WTC11 (cell line): ENCODE measurements around the gene IDUA. TPM values are rescaled to one million over a fixed set of nuclear protein-coding genes. Genes with fewer than 3 reads are reported as not detected.

Source experiments
- ATAC-seq: fragments of 200-7000 bp; cut with Tn5 transposase; 2 replicates; pipeline ENCODE4 v1.10.0; 2021; ENCODE audit warnings: mild to moderate bottlenecking, moderate library complexity
- CTCF ChIA-PET: fragments of 300-600 bp; sonication (Branson Sonifier 250); formaldehyde crosslinking; loops from one replicate; lab custom pipeline; 2021; ENCODE audit warnings: antibody characterized with exemption; lab: Charles Lee
- POLR2A ChIA-PET: fragments of 350-600 bp; sonication (Branson Sonifier 250); formaldehyde crosslinking; loops from one replicate; lab custom pipeline; 2021; ENCODE audit warnings: antibody characterized with exemption; lab: Charles Lee
- DNase-seq: peaks from one replicate; pipeline ENCODE4 v3.0.0; 2021; ENCODE audit warnings: low spot score
- H3K27ac Mint-ChIP-seq: 2 replicates; pipeline ENCODE4 v1.8.0; 2021; ENCODE audit warnings: mixed read lengths
- H3K27me3 Mint-ChIP-seq: 2 replicates; pipeline ENCODE4 v1.8.0; 2021; ENCODE audit warnings: low read depth, mild to moderate bottlenecking, moderate library complexity, mixed read lengths
- H3K36me3 Mint-ChIP-seq: 2 replicates; pipeline ENCODE4 v1.8.0; 2021; ENCODE audit warnings: mixed read lengths
- H3K4me1 Mint-ChIP-seq: 2 replicates; pipeline ENCODE4 v1.8.0; 2022; ENCODE audit warnings: mixed read lengths
- H3K4me3 Mint-ChIP-seq: 2 replicates; pipeline ENCODE4 v1.8.0; 2021; ENCODE audit warnings: mild to moderate bottlenecking, moderate library complexity, mixed read lengths
- H3K9me3 Mint-ChIP-seq: 2 replicates; pipeline ENCODE4 v1.8.0; 2021; ENCODE audit warnings: mixed read lengths
- CBFB ChIP-seq: sonication (generic); formaldehyde crosslinking; IDR thresholded peaks from 2 replicates; pipeline ENCODE4 v1.8.1; 2022; ENCODE audit warnings: mild to moderate bottlenecking, low read depth, missing genetic modification reagents
- CREM ChIP-seq: sonication (generic); formaldehyde crosslinking; IDR thresholded peaks from 2 replicates; pipeline ENCODE4 v1.8.1; 2022; ENCODE audit warnings: mild to moderate bottlenecking, missing genetic modification reagents, moderate library complexity
- FOXP1 ChIP-seq: sonication (generic); formaldehyde crosslinking; IDR thresholded peaks from 2 replicates; pipeline ENCODE4 v1.8.0; 2022; ENCODE audit warnings: missing genetic modification reagents, mild to moderate bottlenecking, moderate library complexity, borderline replicate concordance
- JUN ChIP-seq: sonication (generic); formaldehyde crosslinking; IDR thresholded peaks from 2 replicates; pipeline ENCODE4 v1.8.0; 2023; ENCODE audit warnings: mild to moderate bottlenecking, missing genetic modification reagents
- NFYB ChIP-seq: sonication (generic); formaldehyde crosslinking; conservative IDR thresholded peaks from 2 replicates; pipeline ENCODE4 v1.8.0; 2022; ENCODE audit warnings: low read depth, missing genetic modification reagents
- NR2C2 ChIP-seq: sonication (generic); formaldehyde crosslinking; IDR thresholded peaks from 2 replicates; pipeline ENCODE4 v1.8.0; 2022; ENCODE audit warnings: mild to moderate bottlenecking, missing genetic modification reagents
- TEAD4 ChIP-seq: sonication (generic); formaldehyde crosslinking; IDR thresholded peaks from 2 replicates; pipeline ENCODE4 v1.8.0; 2022; ENCODE audit warnings: mild to moderate bottlenecking, missing genetic modification reagents
- total RNA-seq: library from RNA; stranded (reverse); gene quantifications from 3 replicates; pipeline ENCODE4 v1.2.3, GENCODE V29; 2021
- TF ChIP-seq, protein P1 (sequence below): sonication (generic); formaldehyde crosslinking; IDR thresholded peaks from 2 replicates; pipeline ENCODE4 v1.8.0; 2023; ENCODE audit warnings: mild to moderate bottlenecking, missing genetic modification reagents
- TF ChIP-seq, protein P2 (sequence below): sonication (generic); formaldehyde crosslinking; IDR thresholded peaks from 2 replicates; pipeline ENCODE4 v1.8.1; 2023; ENCODE audit warnings: mild to moderate bottlenecking, moderate library complexity, missing genetic modification reagents
- TF ChIP-seq, protein P3 (sequence below): sonication (generic); formaldehyde crosslinking; IDR thresholded peaks from 2 replicates; pipeline ENCODE4 v1.8.1; 2023; ENCODE audit warnings: mild to moderate bottlenecking, missing genetic modification reagents, moderate library complexity
- TF ChIP-seq, protein P4 (sequence below): sonication (generic); formaldehyde crosslinking; IDR thresholded peaks from 2 replicates; pipeline ENCODE4 v1.8.1; 2022; ENCODE audit warnings: mild to moderate bottlenecking, missing genetic modification reagents, moderate library complexity, borderline replicate concordance
- TF ChIP-seq, protein P5 (sequence below): sonication (generic); formaldehyde crosslinking; IDR thresholded peaks from 2 replicates; pipeline ENCODE4 v1.8.0; 2022; ENCODE audit warnings: mild to moderate bottlenecking, missing genetic modification reagents
- TF ChIP-seq, protein P6 (sequence below): sonication (generic); formaldehyde crosslinking; IDR thresholded peaks from 2 replicates; pipeline ENCODE4 v1.8.1; 2023; ENCODE audit warnings: mild to moderate bottlenecking, missing genetic modification reagents, moderate library complexity
- TF ChIP-seq, protein P7 (sequence below): fragments of 250-450 bp; sonication (Bioruptor Pico); IDR thresholded peaks from 2 replicates; pipeline ENCODE4 v2.1.2; 2022; ENCODE audit warnings: mild to moderate bottlenecking, moderate library complexity

Gene IDUA
- total RNA-seq, 1 experiment from 2014 or later, result 8.7 TPM

DNA sequence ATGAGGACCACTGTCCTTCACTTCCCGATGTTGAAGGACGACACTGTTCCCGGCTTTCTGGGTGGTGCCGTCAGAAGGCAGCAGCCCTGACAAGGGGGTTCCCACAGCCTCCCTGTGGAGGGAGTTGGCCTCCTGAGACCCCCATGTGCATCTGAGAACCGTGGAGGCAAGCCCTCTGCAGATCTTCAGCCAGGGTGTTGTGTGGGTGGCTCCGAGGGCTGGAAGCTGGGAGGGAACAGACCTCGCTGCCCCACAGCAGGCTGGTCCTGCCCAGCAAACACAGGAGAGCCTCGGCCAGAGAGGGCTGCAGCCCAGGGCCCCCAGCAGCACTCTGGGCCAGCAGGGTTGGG, 29.6 kb upstream of the IDUA start:
- TF ChIP-seq FOXP1 (CRISPR knock-in tag), result no peak
- TF ChIP-seq, protein P1, sequence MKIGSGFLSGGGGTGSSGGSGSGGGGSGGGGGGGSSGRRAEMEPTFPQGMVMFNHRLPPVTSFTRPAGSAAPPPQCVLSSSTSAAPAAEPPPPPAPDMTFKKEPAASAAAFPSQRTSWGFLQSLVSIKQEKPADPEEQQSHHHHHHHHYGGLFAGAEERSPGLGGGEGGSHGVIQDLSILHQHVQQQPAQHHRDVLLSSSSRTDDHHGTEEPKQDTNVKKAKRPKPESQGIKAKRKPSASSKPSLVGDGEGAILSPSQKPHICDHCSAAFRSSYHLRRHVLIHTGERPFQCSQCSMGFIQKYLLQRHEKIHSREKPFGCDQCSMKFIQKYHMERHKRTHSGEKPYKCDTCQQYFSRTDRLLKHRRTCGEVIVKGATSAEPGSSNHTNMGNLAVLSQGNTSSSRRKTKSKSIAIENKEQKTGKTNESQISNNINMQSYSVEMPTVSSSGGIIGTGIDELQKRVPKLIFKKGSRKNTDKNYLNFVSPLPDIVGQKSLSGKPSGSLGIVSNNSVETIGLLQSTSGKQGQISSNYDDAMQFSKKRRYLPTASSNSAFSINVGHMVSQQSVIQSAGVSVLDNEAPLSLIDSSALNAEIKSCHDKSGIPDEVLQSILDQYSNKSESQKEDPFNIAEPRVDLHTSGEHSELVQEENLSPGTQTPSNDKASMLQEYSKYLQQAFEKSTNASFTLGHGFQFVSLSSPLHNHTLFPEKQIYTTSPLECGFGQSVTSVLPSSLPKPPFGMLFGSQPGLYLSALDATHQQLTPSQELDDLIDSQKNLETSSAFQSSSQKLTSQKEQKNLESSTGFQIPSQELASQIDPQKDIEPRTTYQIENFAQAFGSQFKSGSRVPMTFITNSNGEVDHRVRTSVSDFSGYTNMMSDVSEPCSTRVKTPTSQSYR, result no peak
- no peak for TF ChIP-seq CBFB
- TF ChIP-seq NFYB (CRISPR knock-in tag), result no peak
- TF ChIP-seq, protein P2, sequence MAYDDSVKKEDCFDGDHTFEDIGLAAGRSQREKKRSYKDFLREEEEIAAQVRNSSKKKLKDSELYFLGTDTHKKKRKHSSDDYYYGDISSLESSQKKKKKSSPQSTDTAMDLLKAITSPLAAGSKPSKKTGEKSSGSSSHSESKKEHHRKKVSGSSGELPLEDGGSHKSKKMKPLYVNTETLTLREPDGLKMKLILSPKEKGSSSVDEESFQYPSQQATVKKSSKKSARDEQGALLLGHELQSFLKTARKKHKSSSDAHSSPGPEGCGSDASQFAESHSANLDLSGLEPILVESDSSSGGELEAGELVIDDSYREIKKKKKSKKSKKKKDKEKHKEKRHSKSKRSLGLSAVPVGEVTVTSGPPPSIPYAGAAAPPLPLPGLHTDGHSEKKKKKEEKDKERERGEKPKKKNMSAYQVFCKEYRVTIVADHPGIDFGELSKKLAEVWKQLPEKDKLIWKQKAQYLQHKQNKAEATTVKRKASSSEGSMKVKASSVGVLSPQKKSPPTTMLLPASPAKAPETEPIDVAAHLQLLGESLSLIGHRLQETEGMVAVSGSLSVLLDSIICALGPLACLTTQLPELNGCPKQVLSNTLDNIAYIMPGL (CRISPR knock-in tag), result no peak
- TF ChIP-seq JUN, result no peak
- TF ChIP-seq, protein P3, sequence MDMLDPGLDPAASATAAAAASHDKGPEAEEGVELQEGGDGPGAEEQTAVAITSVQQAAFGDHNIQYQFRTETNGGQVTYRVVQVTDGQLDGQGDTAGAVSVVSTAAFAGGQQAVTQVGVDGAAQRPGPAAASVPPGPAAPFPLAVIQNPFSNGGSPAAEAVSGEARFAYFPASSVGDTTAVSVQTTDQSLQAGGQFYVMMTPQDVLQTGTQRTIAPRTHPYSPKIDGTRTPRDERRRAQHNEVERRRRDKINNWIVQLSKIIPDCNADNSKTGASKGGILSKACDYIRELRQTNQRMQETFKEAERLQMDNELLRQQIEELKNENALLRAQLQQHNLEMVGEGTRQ, result no peak
- TF ChIP-seq, all 79 proteins: peak for 0
- DNase-seq (no peak), ATAC-seq (no peak)
- Mint-ChIP-seq H3K27ac (no peak overlapping the region), H3K36me3 (no peaks in the 10 kb centered on the region), H3K4me1 (no peaks in the 10 kb centered on the region), H3K27me3 (no peaks in the 10 kb centered on the region), H3K9me3 (no peaks in the 10 kb centered on the region), H3K4me3 (no peak overlapping the region)
- ChIA-PET POLR2A (no interaction called here), CTCF (no interaction called here)

DNA sequence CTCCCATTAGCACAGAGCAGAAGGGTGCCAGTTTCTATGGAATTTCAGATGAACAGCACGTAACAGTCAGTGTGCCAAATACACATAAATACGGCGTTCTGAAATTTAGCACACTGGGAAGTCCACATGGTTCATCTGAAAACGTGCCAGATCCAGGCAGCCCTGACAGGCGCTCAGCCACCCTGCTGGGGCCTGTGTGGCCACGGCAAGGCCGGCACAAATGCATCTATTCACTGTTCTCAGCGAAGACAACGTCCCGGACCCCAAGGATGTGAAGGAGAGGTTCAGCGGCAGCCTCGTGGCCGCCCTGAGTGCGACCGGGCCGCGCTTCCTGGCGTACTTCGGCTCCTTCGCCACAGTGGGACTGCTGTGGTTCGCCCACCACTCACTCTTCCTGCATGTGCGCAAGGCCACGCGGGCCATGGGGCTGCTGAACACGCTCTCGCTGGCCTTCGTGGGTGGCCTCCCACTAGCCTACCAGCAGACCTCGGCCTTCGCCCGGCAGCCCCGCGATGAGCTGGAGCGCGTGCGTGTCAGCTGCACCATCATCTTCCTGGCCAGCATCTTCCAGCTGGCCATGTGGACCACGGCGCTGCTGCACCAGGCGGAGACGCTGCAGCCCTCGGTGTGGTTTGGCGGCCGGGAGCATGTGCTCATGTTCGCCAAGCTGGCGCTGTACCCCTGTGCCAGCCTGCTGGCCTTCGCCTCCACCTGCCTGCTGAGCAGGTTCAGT, 29.1 kb upstream of the IDUA start:
- no peaks in the 10 kb centered on the region for H3K36me3 Mint-ChIP-seq
- no peak overlapping the region for H3K4me3 Mint-ChIP-seq
- CTCF ChIA-PET, result no interaction called here
- no peaks in the 10 kb centered on the region for H3K4me1 Mint-ChIP-seq
- H3K27me3 Mint-ChIP-seq, result no peaks in the 10 kb centered on the region
- H3K9me3 Mint-ChIP-seq, result no peaks in the 10 kb centered on the region
- DNase-seq, result no peak
- no peak for ATAC-seq
- no peak overlapping the region for H3K27ac Mint-ChIP-seq
- POLR2A ChIA-PET, result no interaction called here
- TF ChIP-seq, protein P4, sequence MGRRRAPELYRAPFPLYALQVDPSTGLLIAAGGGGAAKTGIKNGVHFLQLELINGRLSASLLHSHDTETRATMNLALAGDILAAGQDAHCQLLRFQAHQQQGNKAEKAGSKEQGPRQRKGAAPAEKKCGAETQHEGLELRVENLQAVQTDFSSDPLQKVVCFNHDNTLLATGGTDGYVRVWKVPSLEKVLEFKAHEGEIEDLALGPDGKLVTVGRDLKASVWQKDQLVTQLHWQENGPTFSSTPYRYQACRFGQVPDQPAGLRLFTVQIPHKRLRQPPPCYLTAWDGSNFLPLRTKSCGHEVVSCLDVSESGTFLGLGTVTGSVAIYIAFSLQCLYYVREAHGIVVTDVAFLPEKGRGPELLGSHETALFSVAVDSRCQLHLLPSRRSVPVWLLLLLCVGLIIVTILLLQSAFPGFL, result no peak
- TF ChIP-seq, protein P5, sequence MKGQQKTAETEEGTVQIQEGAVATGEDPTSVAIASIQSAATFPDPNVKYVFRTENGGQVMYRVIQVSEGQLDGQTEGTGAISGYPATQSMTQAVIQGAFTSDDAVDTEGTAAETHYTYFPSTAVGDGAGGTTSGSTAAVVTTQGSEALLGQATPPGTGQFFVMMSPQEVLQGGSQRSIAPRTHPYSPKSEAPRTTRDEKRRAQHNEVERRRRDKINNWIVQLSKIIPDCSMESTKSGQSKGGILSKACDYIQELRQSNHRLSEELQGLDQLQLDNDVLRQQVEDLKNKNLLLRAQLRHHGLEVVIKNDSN (CRISPR knock-in tag), result no peak
- TF ChIP-seq, protein P6, sequence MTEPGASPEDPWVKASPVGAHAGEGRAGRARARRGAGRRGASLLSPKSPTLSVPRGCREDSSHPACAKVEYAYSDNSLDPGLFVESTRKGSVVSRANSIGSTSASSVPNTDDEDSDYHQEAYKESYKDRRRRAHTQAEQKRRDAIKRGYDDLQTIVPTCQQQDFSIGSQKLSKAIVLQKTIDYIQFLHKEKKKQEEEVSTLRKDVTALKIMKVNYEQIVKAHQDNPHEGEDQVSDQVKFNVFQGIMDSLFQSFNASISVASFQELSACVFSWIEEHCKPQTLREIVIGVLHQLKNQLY, result no peak
- no peak for TF ChIP-seq TEAD4
- no peak for TF ChIP-seq NR2C2 (CRISPR knock-in tag)
- TF ChIP-seq, protein P7, sequence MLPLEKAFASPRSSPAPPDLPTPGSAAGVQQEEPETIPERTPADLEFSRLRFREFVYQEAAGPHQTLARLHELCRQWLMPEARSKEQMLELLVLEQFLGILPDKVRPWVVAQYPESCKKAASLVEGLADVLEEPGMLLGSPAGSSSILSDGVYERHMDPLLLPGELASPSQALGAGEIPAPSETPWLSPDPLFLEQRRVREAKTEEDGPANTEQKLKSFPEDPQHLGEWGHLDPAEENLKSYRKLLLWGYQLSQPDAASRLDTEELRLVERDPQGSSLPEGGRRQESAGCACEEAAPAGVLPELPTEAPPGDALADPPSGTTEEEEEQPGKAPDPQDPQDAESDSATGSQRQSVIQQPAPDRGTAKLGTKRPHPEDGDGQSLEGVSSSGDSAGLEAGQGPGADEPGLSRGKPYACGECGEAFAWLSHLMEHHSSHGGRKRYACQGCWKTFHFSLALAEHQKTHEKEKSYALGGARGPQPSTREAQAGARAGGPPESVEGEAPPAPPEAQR (CRISPR knock-in tag), result no peak
- TF ChIP-seq CREM, result no peak
- TF ChIP-seq, protein P1, result no peak
- TF ChIP-seq, all 79 proteins: peak for 0
